GM19023 (cell line): ENCODE measurements around the gene TRAF3IP3.

Experiments used
- ATAC-seq: cut with Tn5 transposase; IDR thresholded peaks from one replicate; pipeline ENCODE4 v1.9.1; 2021; ENCODE audit warnings: mild to moderate bottlenecking, moderate library complexity; ENCODE audit not compliant: unreplicated experiment

The TRAF3IP3 gene, protein sequence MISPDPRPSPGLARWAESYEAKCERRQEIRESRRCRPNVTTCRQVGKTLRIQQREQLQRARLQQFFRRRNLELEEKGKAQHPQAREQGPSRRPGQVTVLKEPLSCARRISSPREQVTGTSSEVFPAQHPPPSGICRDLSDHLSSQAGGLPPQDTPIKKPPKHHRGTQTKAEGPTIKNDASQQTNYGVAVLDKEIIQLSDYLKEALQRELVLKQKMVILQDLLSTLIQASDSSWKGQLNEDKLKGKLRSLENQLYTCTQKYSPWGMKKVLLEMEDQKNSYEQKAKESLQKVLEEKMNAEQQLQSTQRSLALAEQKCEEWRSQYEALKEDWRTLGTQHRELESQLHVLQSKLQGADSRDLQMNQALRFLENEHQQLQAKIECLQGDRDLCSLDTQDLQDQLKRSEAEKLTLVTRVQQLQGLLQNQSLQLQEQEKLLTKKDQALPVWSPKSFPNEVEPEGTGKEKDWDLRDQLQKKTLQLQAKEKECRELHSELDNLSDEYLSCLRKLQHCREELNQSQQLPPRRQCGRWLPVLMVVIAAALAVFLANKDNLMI

GRCh38 chr1:209755926-209756614 lies at the start of gene TRAF3IP3:
Gene TRAF3IP3 (plus strand): TSS chr1:209756053. CDS start chr1:209760040, 3,987 bp downstream.
- peak; percentile 71 for ATAC-seq

DNA sequence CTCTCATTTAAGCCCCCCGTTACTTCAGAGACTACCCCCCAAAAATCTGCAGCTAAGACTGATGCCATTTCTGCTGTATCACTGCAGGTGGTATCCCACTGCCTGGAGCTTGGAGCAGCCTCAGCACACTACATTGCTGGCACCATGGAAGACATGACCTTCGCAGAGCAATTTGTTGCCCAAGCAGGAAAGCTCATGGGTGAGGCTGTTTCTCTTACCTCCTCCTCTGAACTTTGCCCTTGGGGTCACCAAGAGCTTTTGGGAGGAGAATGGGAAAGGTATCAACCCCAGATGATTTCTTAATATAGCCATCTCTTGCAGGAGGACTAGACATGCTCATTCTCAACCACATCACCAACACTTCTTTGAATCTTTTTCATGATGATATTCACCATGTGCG lies 49.2 kb upstream of the TRAF3IP3 start:
- ATAC-seq = no peak

DNA sequence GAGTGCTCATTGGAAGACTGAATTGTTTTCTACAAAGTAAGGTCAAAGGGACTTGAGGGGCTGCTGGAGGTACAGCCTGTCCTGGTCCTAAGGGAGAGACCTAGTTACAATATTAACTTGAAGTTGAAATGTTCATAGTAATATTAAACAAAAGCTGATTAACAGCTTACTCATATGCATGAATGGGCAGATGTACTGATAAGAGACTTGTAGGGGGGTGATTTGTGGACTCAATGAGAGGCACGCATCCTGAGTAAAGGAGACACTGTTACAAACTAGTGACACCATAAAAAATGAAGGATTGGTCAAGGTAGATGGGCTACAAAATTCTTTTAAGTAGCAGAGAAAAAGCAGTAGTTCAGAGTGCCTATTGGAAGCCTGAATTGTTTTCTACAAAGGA lies 48.5 kb upstream of the TRAF3IP3 start:
- no peak for ATAC-seq

GRCh38 chr1:209708297-209708696 lies 47.6 kb upstream of the TRAF3IP3 start:
- no peak for ATAC-seq

GRCh38 chr1:209710093-209710492 lies 45.8 kb upstream of the TRAF3IP3 start:
- ATAC-seq = no peak

DNA sequence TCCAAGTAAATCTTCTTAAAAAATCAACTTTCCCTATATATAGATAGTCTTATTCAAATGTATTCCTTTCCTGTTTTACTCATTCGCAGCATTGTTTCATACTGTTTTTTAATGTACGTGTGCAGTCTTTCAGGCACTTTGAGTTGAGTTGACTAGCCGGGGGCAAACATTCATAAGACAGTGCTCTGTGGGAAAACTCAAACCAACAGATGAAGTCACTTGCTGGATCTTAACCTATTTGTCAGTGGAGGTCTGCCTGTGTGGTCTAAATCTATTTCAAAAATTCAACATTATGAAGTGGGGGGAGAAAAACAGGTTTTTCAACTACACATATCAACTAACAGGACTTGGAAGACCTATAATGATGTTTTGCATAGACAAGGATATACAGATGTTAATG lies 45.0 kb upstream of the TRAF3IP3 start:
- no peak for ATAC-seq

- no peak for ATAC-seq
Observed at GRCh38 chr1:209714338-209714737, 41.5 kb upstream of the TRAF3IP3 start.

DNA sequence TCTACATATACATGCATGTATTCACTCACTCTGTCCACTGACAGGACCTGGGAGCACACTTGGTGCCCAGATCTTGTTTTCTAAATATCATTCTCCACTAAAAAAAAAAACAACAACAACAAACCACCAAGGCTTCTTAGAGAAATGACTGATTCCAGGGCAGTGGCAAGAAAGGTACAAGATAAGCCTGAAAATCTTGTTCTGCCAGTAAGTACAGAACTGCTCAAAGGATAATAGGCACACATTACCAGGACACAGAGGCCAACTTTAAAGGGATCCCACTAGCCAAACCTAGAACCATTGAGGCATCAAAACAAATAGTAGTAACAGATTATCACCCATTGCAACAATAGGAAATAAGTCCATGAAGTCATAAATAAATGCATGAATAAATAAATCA lies 40.5 kb upstream of the TRAF3IP3 start:
- no peak for ATAC-seq

- ATAC-seq = no peak
Observed at GRCh38 chr1:209717818-209718217, 38.0 kb upstream of the TRAF3IP3 start.

DNA sequence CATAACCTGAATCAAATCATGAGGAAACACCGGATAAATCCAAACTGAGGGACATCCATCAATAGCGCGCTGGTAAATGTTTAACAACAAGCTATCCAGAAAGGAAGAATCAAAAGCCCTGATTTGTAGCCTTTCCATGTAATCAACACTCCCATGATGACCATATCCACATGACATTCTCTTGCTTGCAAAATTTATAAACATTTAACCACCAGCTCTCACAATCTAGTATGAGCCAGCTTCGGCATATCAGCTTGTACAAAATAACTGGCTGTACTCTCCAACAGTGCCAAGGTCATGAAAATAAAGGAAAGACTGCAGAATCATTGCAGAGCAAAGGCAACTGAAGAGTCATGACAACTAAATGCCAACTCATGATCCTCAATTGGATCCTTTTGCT lies 35.5 kb upstream of the TRAF3IP3 start:
- ATAC-seq = no peak

DNA sequence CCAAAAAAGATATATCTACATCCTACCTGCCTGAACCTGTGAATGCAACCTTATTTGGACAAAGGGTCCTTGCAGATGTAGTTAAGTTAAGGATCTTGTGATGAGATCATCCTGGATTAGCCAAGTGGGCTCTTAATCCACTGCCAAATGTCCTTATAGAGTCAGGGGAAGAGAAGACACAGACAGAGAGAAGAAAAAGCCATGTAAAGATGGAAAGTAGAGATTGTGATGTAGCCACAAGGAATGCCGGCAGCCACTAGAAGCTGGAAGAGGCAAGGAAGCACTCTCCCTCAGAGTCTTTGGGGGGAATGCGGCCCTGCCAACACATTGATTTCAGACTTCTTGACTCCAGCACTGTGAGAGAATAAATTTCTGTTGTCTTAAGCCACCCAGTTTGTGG lies 35.0 kb upstream of the TRAF3IP3 start:
- no peak for ATAC-seq

GRCh38 chr1:209721323-209721722 lies 34.5 kb upstream of the TRAF3IP3 start:
- ATAC-seq = no peak

- no peak for ATAC-seq
Observed at GRCh38 chr1:209723265-209723664, 32.6 kb upstream of the TRAF3IP3 start.

GRCh38 chr1:209723756-209724693 lies 31.8 kb upstream of the TRAF3IP3 start:
- no peak for ATAC-seq

GRCh38 chr1:209727286-209727685 lies 28.6 kb upstream of the TRAF3IP3 start:
- no peak for ATAC-seq

GRCh38 chr1:209727785-209728184 lies 28.1 kb upstream of the TRAF3IP3 start:
- ATAC-seq = no peak

DNA sequence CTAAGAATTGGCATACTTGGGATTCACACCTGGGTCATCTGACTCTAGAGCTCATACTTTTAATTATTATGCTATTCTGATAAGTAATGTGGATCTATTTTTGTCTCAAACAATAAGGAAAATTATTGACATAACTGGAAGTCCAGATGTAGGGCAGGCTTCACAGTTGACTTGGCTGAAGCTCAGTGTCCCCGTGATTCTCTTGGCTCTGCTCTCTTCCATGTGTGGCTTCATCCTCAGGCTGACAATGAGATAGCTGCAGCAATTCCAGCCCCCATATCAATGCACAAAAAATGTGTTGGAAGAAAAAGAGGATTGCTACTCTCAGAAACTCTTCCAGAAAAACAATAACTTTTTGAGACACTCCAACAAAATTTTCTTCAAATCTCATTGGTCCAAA lies 27.4 kb upstream of the TRAF3IP3 start:
- no peak for ATAC-seq

DNA sequence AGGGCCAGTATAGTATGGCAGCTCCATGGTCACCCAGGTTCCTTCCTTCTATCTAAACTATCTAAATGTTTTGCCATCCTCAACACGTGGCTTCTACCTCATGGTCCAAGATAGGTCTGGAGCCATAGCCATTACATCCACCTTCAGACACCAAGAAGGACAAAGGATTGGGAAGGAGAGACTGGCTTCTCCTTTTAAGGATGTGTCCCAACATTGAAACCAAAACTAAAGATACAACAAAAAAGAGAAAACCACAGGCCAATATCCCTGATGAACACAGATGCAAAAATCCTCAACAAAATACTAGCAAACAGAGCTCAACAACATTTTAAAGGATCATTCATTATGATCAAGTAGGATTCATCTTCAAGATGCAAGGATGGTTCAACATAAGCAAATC lies 26.4 kb upstream of the TRAF3IP3 start:
- ATAC-seq = no peak

DNA sequence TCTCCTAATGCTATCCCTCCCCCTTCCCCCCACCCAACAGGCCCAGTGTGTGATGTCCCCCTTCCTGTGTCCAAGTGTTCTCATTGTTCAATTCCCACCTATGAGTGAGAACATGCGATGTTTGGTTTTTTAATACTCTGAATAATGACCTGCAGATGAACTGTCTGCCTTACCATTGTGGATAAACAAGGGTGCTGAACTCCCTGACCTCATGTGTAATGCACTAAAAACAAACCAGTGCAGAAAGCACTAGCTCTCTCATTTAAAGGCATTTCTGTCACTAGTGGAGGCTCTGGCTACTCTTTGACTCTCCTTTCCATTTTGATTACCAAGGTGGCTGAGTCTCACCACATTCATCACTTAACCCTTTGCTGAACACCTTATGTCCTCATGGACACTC lies 23.1 kb upstream of the TRAF3IP3 start:
- no peak for ATAC-seq

DNA sequence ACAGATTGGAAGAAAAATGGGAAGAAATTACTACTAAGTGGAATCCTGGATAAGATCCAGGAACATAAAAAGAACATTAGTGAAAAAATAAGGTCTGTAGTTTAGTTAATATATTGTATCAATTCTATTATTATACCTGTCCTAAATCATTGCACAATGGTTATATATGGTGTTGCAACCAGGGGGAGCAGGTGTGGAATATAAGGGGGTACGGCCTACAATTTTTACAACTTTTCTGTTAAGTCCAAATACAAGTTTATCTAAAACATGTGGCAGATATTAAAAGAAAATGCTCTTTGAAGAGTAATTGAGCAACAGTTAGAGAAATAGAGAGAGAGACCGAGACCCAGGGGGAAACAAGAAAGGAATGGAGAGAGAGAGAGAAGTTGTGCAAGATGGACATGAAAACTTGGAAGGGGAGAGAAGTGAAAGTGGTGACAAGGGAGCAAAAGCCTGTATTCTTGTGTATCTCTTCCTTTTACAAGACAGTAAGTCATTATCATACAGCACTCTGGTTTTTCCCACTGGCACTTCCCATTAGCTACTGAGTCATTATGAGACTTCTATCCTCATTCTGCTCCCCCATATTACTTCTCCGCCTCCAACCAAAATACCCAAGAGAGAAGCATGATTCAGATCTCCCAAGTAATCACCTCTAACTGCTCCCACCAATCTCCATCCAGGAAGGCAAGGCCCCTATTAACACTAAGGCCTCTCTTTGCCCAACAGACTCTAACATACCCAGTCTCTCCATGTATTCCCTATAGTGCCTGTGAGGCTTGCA lies 22.3 kb upstream of the TRAF3IP3 start:
- no peak for ATAC-seq
